H1 (cell line): Measurements from ENCODE around the gene TSPAN9. TPM values are rescaled to one million over a fixed set of nuclear protein-coding genes. Genes with fewer than 3 reads are reported as not detected.

Experiments
- CTCF ChIA-PET: fragments of 300-600 bp; sonication (Branson Sonifier 250); formaldehyde crosslinking; loops from one replicate; lab custom pipeline; 2021; ENCODE audit not compliant: partially characterized antibody; lab: Charles Lee
- POLR2A ChIA-PET: fragments of 300-600 bp; sonication (Branson Sonifier 250); formaldehyde crosslinking; loops from one replicate; lab custom pipeline; 2021; ENCODE audit warnings: inconsistent platforms; ENCODE audit not compliant: partially characterized antibody; lab: Charles Lee
- DNase-seq, 2 experiments: peaks; one replicate each; pipeline versions ENCODE4 v3.0.0 to v3.0.0-alpha.2; 2010 to 2022; ENCODE audit warnings: low spot score in 2 of 2, low read depth in 1 of 2, mixed read lengths in 1 of 2
- FAIRE-seq: peaks from 2 replicates; lab custom pipeline; 2011; peaks lifted over from hg19 to GRCh38; lab: Jason Lieb, UNC
- H2AFZ ChIP-seq: 2 replicates; pipeline ENCODE4 v1.8.1; 2012; ENCODE audit warnings: low read length, inconsistent platforms
- H2AK5ac ChIP-seq: 2 replicates; pipeline ENCODE4 v1.6.1; 2013; ENCODE audit warnings: low read depth, low read length
- H2BK120ac ChIP-seq: replicated peaks from 2 replicates; pipeline ENCODE3; 2013; ENCODE audit warnings: low read depth, low read length, inconsistent platforms
- H2BK12ac ChIP-seq: 2 replicates; pipeline ENCODE4 v1.6.1; 2013; ENCODE audit warnings: low read depth, low read length
- H2BK15ac ChIP-seq: 2 replicates; pipeline ENCODE4 v1.6.1; 2013; ENCODE audit warnings: low read length
- H2BK20ac ChIP-seq: 2 replicates; pipeline ENCODE4 v1.6.1; 2013; ENCODE audit warnings: low read length
- H2BK5ac ChIP-seq: 2 replicates; pipeline ENCODE4 v1.6.1; 2013; ENCODE audit warnings: low read depth, low read length
- H3K14ac ChIP-seq: 2 replicates; pipeline ENCODE4 v1.6.1; 2013; ENCODE audit warnings: inconsistent platforms; ENCODE audit not compliant: insufficient read length
- H3K18ac ChIP-seq: 2 replicates; pipeline ENCODE4 v1.6.1; 2013; ENCODE audit warnings: low read length; ENCODE audit errors: extremely low read depth
- H3K23ac ChIP-seq: 2 replicates; pipeline ENCODE4 v1.6.1; 2013; ENCODE audit warnings: inconsistent platforms; ENCODE audit not compliant: insufficient read length
- H3K23me2 ChIP-seq: 2 replicates; pipeline ENCODE4 v1.6.1; 2013; ENCODE audit warnings: low read depth, low read length
- H3K27ac ChIP-seq: 2 replicates; pipeline ENCODE4 v1.6.1; 2011; ENCODE audit warnings: low read depth, low read length, inconsistent platforms
- H3K27me3 ChIP-seq, 4 experiments: replicated peaks in 1 of 4; 1 replicate in 1 of 4; 2 replicates in 3 of 4; pipeline versions ENCODE4 v1.6.1 to v1.8.1; 2011 to 2013; ENCODE audit warnings: low read length in 3 of 4, mild to moderate bottlenecking in 3 of 4, inconsistent platforms in 2 of 4, mixed read lengths in 2 of 4, moderate library complexity in 1 of 4; ENCODE audit not compliant: control insufficient read depth in 3 of 4, insufficient read depth in 3 of 4; ENCODE audit errors: extremely low read depth in 1 of 4
- H3K36me3 ChIP-seq, 4 experiments: 2 replicates each; pipeline versions ENCODE4 v1.6.1 to v1.8.1; 2011 to 2013; ENCODE audit warnings: mild to moderate bottlenecking in 4 of 4, low read length in 3 of 4, moderate library complexity in 2 of 4, control low read depth in 1 of 4, inconsistent platforms in 1 of 4; ENCODE audit not compliant: insufficient read depth in 4 of 4, control insufficient read depth in 2 of 4
- H3K4ac ChIP-seq: replicated peaks from 2 replicates; pipeline ENCODE3; 2013; ENCODE audit warnings: low read length, low read depth, mixed read lengths, inconsistent platforms; ENCODE audit not compliant: insufficient read length
- H3K4me1 ChIP-seq, 4 experiments: replicated peaks in 1 of 4; 1 replicate in 1 of 4; 2 replicates in 3 of 4; pipeline versions ENCODE4 v1.6.1 to v1.8.1; 2011 to 2013; ENCODE audit warnings: low read length in 3 of 4, inconsistent platforms in 2 of 4, mixed read lengths in 1 of 4; ENCODE audit not compliant: insufficient read depth in 4 of 4, control insufficient read depth in 3 of 4
- H3K4me2 ChIP-seq, 2 experiments: 2 replicates each; pipeline versions ENCODE4 v1.6.1 to v1.8.1; 2011 to 2013; ENCODE audit warnings: low read depth in 2 of 2, low read length in 2 of 2, control low read depth in 1 of 2, inconsistent platforms in 1 of 2, mild to moderate bottlenecking in 1 of 2; ENCODE audit not compliant: insufficient read depth in 1 of 2
- H3K4me3 ChIP-seq, 4 experiments: fragments of 200-600, 300-600 bp in 1 of 4; sonication (generic), shearing (Covaris generic), sonication (Bioruptor Twin) in 1 of 4; 2 replicates each; pipeline versions ENCODE4 v1.5.1 to v1.8.1; 2011 to 2016; ENCODE audit warnings: low read length in 4 of 4, low read depth in 3 of 4, control low read depth in 2 of 4, inconsistent platforms in 2 of 4, mild to moderate bottlenecking in 2 of 4, mixed read lengths in 1 of 4, moderate library complexity in 1 of 4; ENCODE audit not compliant: insufficient read depth in 2 of 4; ENCODE audit errors: extremely low read depth in 1 of 4
- H3K56ac ChIP-seq: replicated peaks from 2 replicates; pipeline ENCODE3; 2013; ENCODE audit warnings: low read depth, mild to moderate bottlenecking, mixed read lengths, low read length, inconsistent platforms; ENCODE audit not compliant: insufficient read length
- H3K79me1 ChIP-seq: 2 replicates; pipeline ENCODE4 v1.6.1; 2013; ENCODE audit warnings: low read depth, low read length, control low read depth
- H3K79me2 ChIP-seq, 2 experiments: 2 replicates each; pipeline versions ENCODE4 v1.6.1 to v1.8.1; 2012 to 2013; ENCODE audit warnings: low read length in 2 of 2, mild to moderate bottlenecking in 2 of 2, inconsistent platforms in 1 of 2; ENCODE audit not compliant: insufficient read depth in 2 of 2, control insufficient read depth in 1 of 2
- H3K9ac ChIP-seq, 4 experiments: replicated peaks in 1 of 4; 1 replicate in 1 of 4; 2 replicates in 3 of 4; pipeline versions ENCODE4 v1.6.1 to v1.8.1; 2011 to 2013; ENCODE audit warnings: low read depth in 3 of 4, low read length in 3 of 4, control low read depth in 2 of 4, mild to moderate bottlenecking in 2 of 4, moderate library complexity in 2 of 4, inconsistent platforms in 1 of 4; ENCODE audit errors: extremely low read depth in 1 of 4
- H3K9me3 ChIP-seq, 2 experiments: 2 replicates each; pipeline versions ENCODE4 v1.6.1 to v1.8.1; 2012 to 2013; ENCODE audit warnings: mild to moderate bottlenecking in 2 of 2, moderate library complexity in 2 of 2, control low read depth in 1 of 2, inconsistent platforms in 1 of 2, low read depth in 1 of 2, low read length in 1 of 2, mixed read lengths in 1 of 2; ENCODE audit not compliant: insufficient read depth in 2 of 2
- H4K20me1 ChIP-seq, 2 experiments: replicated peaks in 1 of 2; 2 replicates each; pipeline versions ENCODE3 to v1.8.1; 2011 to 2013; ENCODE audit warnings: inconsistent platforms in 2 of 2, low read length in 2 of 2, mild to moderate bottlenecking in 1 of 2; ENCODE audit not compliant: insufficient read depth in 2 of 2, control insufficient read depth in 1 of 2
- H4K5ac ChIP-seq: 2 replicates; pipeline ENCODE4 v1.6.1; 2013; ENCODE audit warnings: low read length, low read depth, mixed read lengths, inconsistent platforms; ENCODE audit not compliant: insufficient read length
- H4K8ac ChIP-seq: 2 replicates; pipeline ENCODE4 v1.8.0; 2013; ENCODE audit warnings: mild to moderate bottlenecking, moderate library complexity, low read length, inconsistent platforms; ENCODE audit not compliant: insufficient read depth; ENCODE audit errors: extremely low read depth
- H4K91ac ChIP-seq: replicated peaks from 2 replicates; pipeline ENCODE3; 2013; ENCODE audit warnings: low read length, mixed read lengths, inconsistent platforms; ENCODE audit not compliant: insufficient read length
- ASH2L ChIP-seq: fragments of 200-600, 300-600 bp; sonication (generic); IDR thresholded peaks from one replicate; pipeline ENCODE4 v1.7.1; 2017; ENCODE audit warnings: low read length
- CEBPB ChIP-seq: IDR thresholded peaks from 2 replicates; pipeline ENCODE4 v1.6.1; 2012; ENCODE audit warnings: low read depth, low read length
- EZH2 ChIP-seq: fragments of 200-600 bp; sonication (generic); IDR thresholded peaks from 2 replicates; pipeline ENCODE4 v1.7.1; 2012; ENCODE audit warnings: low read depth, mild to moderate bottlenecking, moderate library complexity, low read length, inconsistent platforms; ENCODE audit not compliant: severe bottlenecking
- KDM5A ChIP-seq: fragments of 200-600 bp; IDR thresholded peaks from 2 replicates; pipeline ENCODE4 v1.7.1; 2012; ENCODE audit warnings: mild to moderate bottlenecking, low read length, inconsistent platforms, mixed read lengths
- PHF8 ChIP-seq: fragments of 200-600 bp; sonication (generic); conservative IDR thresholded peaks from 2 replicates; pipeline ENCODE4 v1.7.1; 2012; ENCODE audit warnings: low read depth, mild to moderate bottlenecking, inconsistent platforms, low read length, moderate library complexity
- POLR2AphosphoS5 ChIP-seq: IDR thresholded peaks from 2 replicates; pipeline ENCODE4 v1.6.1; 2011; ENCODE audit warnings: low read depth, low read length
- RBBP5 ChIP-seq: IDR thresholded peaks from 2 replicates; pipeline ENCODE4 v1.7.1; 2012; ENCODE audit warnings: low read depth, mild to moderate bottlenecking, inconsistent platforms, low read length, moderate library complexity, borderline replicate concordance
- SP1 ChIP-seq: IDR thresholded peaks from 2 replicates; pipeline ENCODE4 v1.6.1; 2011; ENCODE audit warnings: low read depth, low read length
- SP2 ChIP-seq: IDR thresholded peaks from 2 replicates; pipeline ENCODE4 v1.6.1; 2012; ENCODE audit warnings: mild to moderate bottlenecking, low read length, inconsistent platforms
- YY1 ChIP-seq: IDR thresholded peaks from 2 replicates; pipeline ENCODE4 v1.6.1; 2011; ENCODE audit warnings: low read depth, mild to moderate bottlenecking, low read length
- WGBS, 2 experiments: shearing (Covaris generic) in 1 of 2; methylation state at CpG; one replicate each; pipeline versions ENCODE4 v1.1.6 to v1.1.7; 2013 to 2015; ENCODE audit warnings: low lambda C conversion rate in 2 of 2, mixed read lengths in 2 of 2, inconsistent platforms in 1 of 2, low coverage in 1 of 2, missing lambda C conversion rate in 1 of 2; ENCODE audit not compliant: insufficient replicate concordance in 2 of 2, insufficient coverage in 1 of 2, insufficient read length in 1 of 2; ENCODE audit errors: extremely low coverage in 1 of 2, missing lambda C conversion rate in 1 of 2; 5-methylcytosine and 5-hydroxymethylcytosine counted together
- polyA plus RNA-seq, 7 experiments: library from polyadenylated mRNA; depleted of rRNA in 3 of 7; stranded (reverse) in 5 of 7; unstranded in 2 of 7; fragments of >200 nt in 5 of 7; fragments of 200-250 nt in 2 of 7; gene quantifications; 1 replicate in 5 of 7; 2 replicates in 1 of 7; 4 replicates in 1 of 7; pipeline versions ENCODE4 v1.2.1 to v1.2.3, GENCODE V29; 2011 to 2013; ENCODE audit warnings: missing spikeins in 2 of 7, mixed read lengths in 2 of 7
- total RNA-seq: library from RNA; stranded (reverse); fragmentation: NEBNext Ultra II Directional; extraction: Animal tissue kit (Norgen Biotek cat#: 25700); gene quantifications from 2 replicates; pipeline ENCODE4 v1.2.1, GENCODE V29; 2021
- TF ChIP-seq, protein P1 (sequence below): IDR thresholded peaks from 2 replicates; pipeline ENCODE4 v1.6.1; 2011; ENCODE audit warnings: low read depth, mild to moderate bottlenecking, low read length; ENCODE audit not compliant: insufficient read depth

Gene TSPAN9
- total and polyA plus RNA-seq, 2 of the 8 experiments (the other 6 are each of a cell fraction or from before 2014, with no cell fraction given), result 11.5 to 29.1 TPM

- H3K4me1 ChIP-seq, result no peaks in the 10 kb centered on the region
- H3K4me2 ChIP-seq, result no peak overlapping the region
- no peak overlapping the region for H2BK120ac ChIP-seq
- FAIRE-seq, result no peak
- peaks cover 0 to 2% of the 10 kb centered on the region in 2 experiments for H4K20me1 ChIP-seq
- H4K91ac ChIP-seq, result no peak overlapping the region
- DNase-seq, result no peak
- no peak overlapping the region for H2BK12ac ChIP-seq
- H3K4me3 ChIP-seq, result no peak overlapping the region
- no peak overlapping the region for H2AK5ac ChIP-seq
- H2BK20ac ChIP-seq, result no peak overlapping the region
- H3K27ac ChIP-seq, result no peak overlapping the region
- H3K36me3 ChIP-seq, result no peaks in the 10 kb centered on the region
- H3K27me3 ChIP-seq, result no peaks in the 10 kb centered on the region
- no peaks in the 10 kb centered on the region for H3K9me3 ChIP-seq
- POLR2A ChIA-PET, result interaction anchor here (0.9 to 1.7 kb wide), 2 partner anchors 11 to 17 kb away, joined by 3 to 5 read pairs; no protein-coding TSS in a partner anchor
- no peak overlapping the region for H3K23ac ChIP-seq
- WGBS, 2 experiments, result 95% methylated on average over 9 of the region's 12 CpGs; no CpG with 5 or more reads in 1 of the 2 experiments
- no peak overlapping the region for H3K4ac ChIP-seq
- H3K18ac ChIP-seq, result no peak overlapping the region
- H2AFZ ChIP-seq, result no peak overlapping the region
- CTCF ChIA-PET, result interaction anchor here (0.9 to 2.0 kb wide), 6 partner anchors 13 to 85 kb away, joined by 3 to 9 read pairs (median 4); no protein-coding TSS in a partner anchor
- no peak overlapping the region for H2BK15ac ChIP-seq
- no peak overlapping the region for H4K5ac ChIP-seq
- no peaks in the 10 kb centered on the region for H3K79me1 ChIP-seq
- H3K23me2 ChIP-seq, result no peaks in the 10 kb centered on the region
- H3K56ac ChIP-seq, result no peak overlapping the region
- H3K14ac ChIP-seq, result no peak overlapping the region
- no peak overlapping the region for H3K9ac ChIP-seq
- H3K79me2 ChIP-seq, result no peaks in the 10 kb centered on the region
- no peak overlapping the region for H4K8ac ChIP-seq
- no peak overlapping the region for H2BK5ac ChIP-seq
- TF ChIP-seq PHF8 (no peak), SP2 (no peak), POLR2AphosphoS5 (no peak), CEBPB (no peak), YY1 (no peak), RBBP5 (no peak), EZH2 (no peak), ASH2L (no peak), SP1 (no peak), KDM5A (no peak)
- TF ChIP-seq, protein P1, sequence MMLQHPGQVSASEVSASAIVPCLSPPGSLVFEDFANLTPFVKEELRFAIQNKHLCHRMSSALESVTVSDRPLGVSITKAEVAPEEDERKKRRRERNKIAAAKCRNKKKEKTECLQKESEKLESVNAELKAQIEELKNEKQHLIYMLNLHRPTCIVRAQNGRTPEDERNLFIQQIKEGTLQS, result no peak
Measured at GRCh38 chr12:3292677-3293412, 215.7 kb downstream of the TSPAN9 start.
